ENCODE data around the gene TSPAN31.
"Not testable (repeated sequence)": the region's sequence is repeated elsewhere in the genome, so short reads cannot be mapped to it uniquely, and the experiment has no call there.

The TSPAN31 gene

GRCh38 chr12:57744777-57745484 is at the start of gene TSPAN31:
TSS of gene TSPAN31 (plus strand) at chr12:57745039. CDS start at chr12:57745155, 116 bp downstream.
- peak; percentile 93 for DNase-seq (ENCODE audit: low spot score)

- no peak for DNase-seq (ENCODE audit: low spot score)
Observed at GRCh38 chr12:57695770-57696432, 48.9 kb upstream of the TSPAN31 start.

- no peak for DNase-seq (ENCODE audit: low spot score)
Observed at GRCh38 chr12:57697076-57697475, 47.8 kb upstream of the TSPAN31 start.

GRCh38 chr12:57698414-57698813 is 46.4 kb upstream of the TSPAN31 start:
- no peak for DNase-seq (ENCODE audit: low spot score)

- DNase-seq (ENCODE audit: low spot score): no peak
Observed at GRCh38 chr12:57700317-57700716, 44.5 kb upstream of the TSPAN31 start.

GRCh38 chr12:57707250-57707649 is 37.6 kb upstream of the TSPAN31 start:
- no peak for DNase-seq (ENCODE audit: low spot score)

- no peak for DNase-seq (ENCODE audit: low spot score)
Observed at GRCh38 chr12:57708296-57708695, 36.5 kb upstream of the TSPAN31 start.

- DNase-seq (ENCODE audit: low spot score): no peak
Observed at GRCh38 chr12:57712701-57713100, 32.1 kb upstream of the TSPAN31 start.

- no peak for DNase-seq (ENCODE audit: low spot score)
Observed at GRCh38 chr12:57713209-57713608, 31.6 kb upstream of the TSPAN31 start.

- DNase-seq (ENCODE audit: low spot score): not testable (repeated sequence)
Observed at GRCh38 chr12:57715036-57715748, 29.6 kb upstream of the TSPAN31 start.

GRCh38 chr12:57715786-57716185 is 29.1 kb upstream of the TSPAN31 start:
- DNase-seq (ENCODE audit: low spot score): no peak

GRCh38 chr12:57716305-57716704 is 28.5 kb upstream of the TSPAN31 start:
- DNase-seq (ENCODE audit: low spot score): no peak

GRCh38 chr12:57717131-57717530 is 27.7 kb upstream of the TSPAN31 start:
- DNase-seq (ENCODE audit: low spot score): no peak

GRCh38 chr12:57717846-57718640 is 26.8 kb upstream of the TSPAN31 start:
- DNase-seq (ENCODE audit: low spot score): no peak

GRCh38 chr12:57718641-57719528 is 26.0 kb upstream of the TSPAN31 start:
- DNase-seq (ENCODE audit: low spot score): no peak

GRCh38 chr12:57719777-57720605 is 24.8 kb upstream of the TSPAN31 start:
- no peak for DNase-seq (ENCODE audit: low spot score)

GRCh38 chr12:57720606-57721595 is 23.9 kb upstream of the TSPAN31 start:
- DNase-seq (ENCODE audit: low spot score): no peak

- not testable (repeated sequence) for DNase-seq (ENCODE audit: low spot score)
Observed at GRCh38 chr12:57721846-57722608, 22.8 kb upstream of the TSPAN31 start.
